ENCODE results near the gene ADAMTS1. TPM values are rescaled to one million over a fixed set of nuclear protein-coding genes. Genes with fewer than 3 reads are reported as not detected.

The ADAMTS1 gene
- total and polyA plus RNA-seq, 2 of the 13 experiments (the other 11 are each of a cell fraction or from before 2014, with no cell fraction given), result 0.02 to 0.11 TPM

DNA sequence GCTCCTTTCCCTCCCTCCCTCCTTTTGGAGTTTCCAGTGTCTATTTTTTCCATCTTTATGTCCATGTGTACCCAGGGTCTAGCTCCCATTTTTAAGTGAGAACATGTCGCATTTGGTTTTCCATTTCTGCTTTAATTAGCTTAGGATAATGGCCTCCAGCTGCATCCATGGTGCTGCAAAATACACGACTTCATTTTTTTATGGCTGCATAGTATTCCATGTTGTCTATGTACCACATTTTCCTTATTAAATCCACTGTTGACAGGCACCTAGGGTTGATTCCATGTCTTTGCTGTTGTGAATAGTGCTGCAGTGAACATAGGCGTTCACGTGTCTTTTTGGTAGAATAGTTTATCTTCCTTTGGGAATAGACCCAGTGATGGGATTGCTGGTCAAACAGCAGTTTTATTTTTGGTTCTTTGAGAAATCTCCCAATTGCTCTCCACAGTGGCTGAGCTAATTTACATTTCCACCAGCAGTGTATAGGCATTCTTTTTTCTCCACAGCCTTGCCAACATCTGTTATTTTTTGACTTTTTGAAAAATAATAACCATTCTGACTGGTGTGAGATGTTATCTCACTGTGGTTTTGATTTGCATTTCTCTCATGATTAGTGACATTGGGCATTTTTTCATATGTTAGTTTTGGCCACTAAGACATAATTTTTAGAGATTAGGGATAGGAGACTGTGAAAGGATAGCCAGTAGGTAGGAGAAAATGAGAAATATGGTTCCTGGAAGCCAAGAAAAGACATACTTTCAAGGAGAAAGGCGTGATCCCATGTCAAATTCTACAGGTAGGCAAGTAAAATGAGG is 50.4 kb downstream of the ADAMTS1 start:
- Histone ChIP-seq H3K4me2 (ENCODE audit: low read depth, low read length) (no peak overlapping the region), H3K4me1 (ENCODE audit: insufficient read depth, low read length) (no peaks in the 10 kb centered on the region), H3K27ac (ENCODE audit: extremely low read length, insufficient read depth, low read length) (no peak overlapping the region), H3K27me3 (ENCODE audit: control insufficient read depth in 1 of 2, insufficient read depth in 2 of 2, low read length in 2 of 2) (no peaks in the 10 kb centered on the region), H3K36me3 (replicated peaks in 1 of 2; ENCODE audit: control insufficient read depth in 1 of 2, insufficient read depth in 2 of 2, low read length in 2 of 2) (no peaks in the 10 kb centered on the region), H3K9me3 (ENCODE audit: low read length) (peaks cover 27% of the 10 kb centered on the region), H4K20me1 (ENCODE audit: insufficient read depth, low read length) (no peaks in the 10 kb centered on the region), H3K4me3 (replicated peaks in 1 of 3; ENCODE audit: insufficient read depth in 1 of 3, low read depth in 2 of 3, low read length in 3 of 3) (no peak overlapping the region), H2AFZ (ENCODE audit: low read length) (no peak overlapping the region), H3K79me2 (ENCODE audit: insufficient read depth, low read length) (no peaks in the 10 kb centered on the region), H3K9ac (ENCODE audit: insufficient read depth, low read depth, low read length) (no peak overlapping the region)
- TF ChIP-seq RFXANK (CRISPR knock-in tag; IDR thresholded peaks at IDR 0.05) (no peak), PHF5A (CRISPR knock-in tag; IDR thresholded peaks at IDR 0.05; ENCODE audit: low read depth, unreplicated experiment) (no peak), MTF1 (CRISPR knock-in tag; IDR thresholded peaks at IDR 0.05) (no peak), SKI (IDR thresholded peaks at IDR 0.05; ENCODE audit: partially characterized antibody) (no peak), GTF3A (CRISPR knock-in tag; conservative IDR thresholded peaks at IDR 0.05) (no peak), ZNF720 (CRISPR knock-in tag; IDR thresholded peaks at IDR 0.05) (no peak)
- TF ChIP-seq, protein P1, sequence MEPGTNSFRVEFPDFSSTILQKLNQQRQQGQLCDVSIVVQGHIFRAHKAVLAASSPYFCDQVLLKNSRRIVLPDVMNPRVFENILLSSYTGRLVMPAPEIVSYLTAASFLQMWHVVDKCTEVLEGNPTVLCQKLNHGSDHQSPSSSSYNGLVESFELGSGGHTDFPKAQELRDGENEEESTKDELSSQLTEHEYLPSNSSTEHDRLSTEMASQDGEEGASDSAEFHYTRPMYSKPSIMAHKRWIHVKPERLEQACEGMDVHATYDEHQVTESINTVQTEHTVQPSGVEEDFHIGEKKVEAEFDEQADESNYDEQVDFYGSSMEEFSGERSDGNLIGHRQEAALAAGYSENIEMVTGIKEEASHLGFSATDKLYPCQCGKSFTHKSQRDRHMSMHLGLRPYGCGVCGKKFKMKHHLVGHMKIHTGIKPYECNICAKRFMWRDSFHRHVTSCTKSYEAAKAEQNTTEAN (CRISPR knock-in tag; conservative IDR thresholded peaks at IDR 0.05), result no peak
- CTCF ChIA-PET (ENCODE audit: low intra/inter-chr PET ratio, low total read pairs), result no interaction called here
- DNase-seq (ENCODE audit: low spot score), result no peak
- 2% methylated on average over 5 of the region's 5 CpGs for WGBS (ENCODE audit: low lambda C conversion rate)
- no peak for ATAC-seq
- BruUV-seq (replicated peaks), result no TSS peak
- POLR2A ChIA-PET, result no interaction called here
- in situ Hi-C loops (cut with HindIII; ENCODE audit: extremely low pct_ligation_motif_present, low pct_unique_long_range_greater_than_20kb) (no loop called here), intact Hi-C loops (cut with micrococcal nuclease; ENCODE audit: unreplicated experiment) (no loop called here)
- FAIRE-seq, result no peak

DNA sequence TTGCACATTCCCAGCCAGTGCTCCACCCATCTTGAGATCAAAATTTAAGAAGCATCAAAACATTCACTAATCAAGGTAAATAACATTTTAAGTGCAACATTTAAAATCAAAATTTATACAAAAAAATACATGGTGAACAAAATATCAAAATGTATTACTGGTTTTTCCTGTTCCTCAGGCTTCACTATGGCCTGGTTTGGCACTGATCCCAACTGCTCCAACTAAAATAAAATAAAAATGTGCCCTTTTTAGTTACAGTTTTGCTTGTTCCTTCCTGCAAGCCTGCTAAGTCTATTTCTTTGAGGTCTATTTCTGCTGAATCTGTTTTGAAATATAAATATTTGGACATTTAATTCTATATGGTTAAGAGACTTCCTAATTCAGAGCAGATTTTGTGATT is 54.9 kb downstream of the ADAMTS1 start:
- no peak for FAIRE-seq
- no peak for ATAC-seq
- BruUV-seq (replicated peaks), result no TSS peak

More for the DNA sequence above, 54.9 kb downstream of the ADAMTS1 start:
- H3K4me1 ChIP-seq (ENCODE audit: insufficient read depth, low read length), result no peaks in the 10 kb centered on the region
- H4K20me1 ChIP-seq (ENCODE audit: insufficient read depth, low read length), result no peaks in the 10 kb centered on the region
- in situ Hi-C loops (cut with HindIII; ENCODE audit: extremely low pct_ligation_motif_present, low pct_unique_long_range_greater_than_20kb), result no loop called here
- no peak overlapping the region for H3K9ac ChIP-seq (ENCODE audit: insufficient read depth, low read depth, low read length)
- no peaks in the 10 kb centered on the region for H3K36me3 ChIP-seq (replicated peaks in 1 of 2; ENCODE audit: control insufficient read depth in 1 of 2, insufficient read depth in 2 of 2, low read length in 2 of 2)
- H3K27ac ChIP-seq (ENCODE audit: extremely low read length, insufficient read depth, low read length), result no peak overlapping the region
- H3K79me2 ChIP-seq (ENCODE audit: insufficient read depth, low read length), result no peaks in the 10 kb centered on the region
- ChIA-PET POLR2A (no interaction called here), CTCF (ENCODE audit: low intra/inter-chr PET ratio, low total read pairs) (no interaction called here)
- H3K4me2 ChIP-seq (ENCODE audit: low read depth, low read length), result no peak overlapping the region
- no peak overlapping the region for H2AFZ ChIP-seq (ENCODE audit: low read length)
- intact Hi-C loops (cut with micrococcal nuclease; ENCODE audit: unreplicated experiment), result no loop called here
- H3K4me3 ChIP-seq (replicated peaks in 1 of 3; ENCODE audit: insufficient read depth in 1 of 3, low read depth in 2 of 3, low read length in 3 of 3), result no peak overlapping the region
- DNase-seq (ENCODE audit: low spot score), result no peak
- H3K27me3 ChIP-seq (ENCODE audit: control insufficient read depth in 1 of 2, insufficient read depth in 2 of 2, low read length in 2 of 2), result no peaks in the 10 kb centered on the region
- TF ChIP-seq REPIN1 (CRISPR knock-in tag; IDR thresholded peaks at IDR 0.05; ENCODE audit: borderline replicate concordance, low read depth), result no peak
- H3K9me3 ChIP-seq (ENCODE audit: low read length), result peaks cover 20% of the 10 kb centered on the region

All from HepG2 (cell line).